ENCODE measurements around the gene PFDN1. TPM values are rescaled to one million over a fixed set of nuclear protein-coding genes. Genes with fewer than 3 reads are reported as not detected.

PFDN1 gene
- total RNA-seq, 1 experiment from 2014 or later = 54.4 TPM

- ATAC-seq (no peak), DNase-seq (ENCODE audit: low read depth, low spot score) (no peak)
- Histone ChIP-seq H3K27ac (ENCODE audit: low read length) (peak overlapping the region; percentile 14), H3K36me3 (ENCODE audit: control insufficient read depth, insufficient read depth, low read length) (no peaks in the 10 kb centered on the region), H3K27me3 (ENCODE audit: control insufficient read depth, insufficient read depth, low read length) (no peaks in the 10 kb centered on the region), H3K4me3 (ENCODE audit: low read depth in 2 of 2, low read length in 2 of 2) (no peak overlapping the region), H3K4me1 (ENCODE audit: control insufficient read depth, insufficient read depth, low read length) (peaks cover 44% of the 10 kb centered on the region), H3K9me3 (ENCODE audit: control insufficient read depth, insufficient read depth, low read depth, low read length) (no peaks in the 10 kb centered on the region)
- BruUV-seq (replicated peaks) = no TSS peak
- CTCF ChIA-PET = interaction anchor here (0.6 to 0.7 kb wide), 3 partner anchors 47 to 82 kb away, joined by 3 to 5 read pairs (median 4); no protein-coding TSS in a partner anchor
- in situ Hi-C loops (cut with HindIII; ENCODE audit: low pct_unique_long_range_greater_than_20kb, low sequenced_read_pairs) = no loop called here
- TF ChIP-seq CTCF (IDR thresholded peaks at IDR 0.05) (no peak), SIN3A (IDR thresholded peaks at IDR 0.05; ENCODE audit: borderline replicate concordance, insufficient read depth, low read depth, low read length) (no peak), TCF7L2 (IDR thresholded peaks at IDR 0.05; ENCODE audit: low read depth, low read length) (no peak), POLR2AphosphoS5 (IDR thresholded peaks at IDR 0.05; ENCODE audit: low read depth, low read length) (no peak)
- TF ChIP-seq, protein P1, sequence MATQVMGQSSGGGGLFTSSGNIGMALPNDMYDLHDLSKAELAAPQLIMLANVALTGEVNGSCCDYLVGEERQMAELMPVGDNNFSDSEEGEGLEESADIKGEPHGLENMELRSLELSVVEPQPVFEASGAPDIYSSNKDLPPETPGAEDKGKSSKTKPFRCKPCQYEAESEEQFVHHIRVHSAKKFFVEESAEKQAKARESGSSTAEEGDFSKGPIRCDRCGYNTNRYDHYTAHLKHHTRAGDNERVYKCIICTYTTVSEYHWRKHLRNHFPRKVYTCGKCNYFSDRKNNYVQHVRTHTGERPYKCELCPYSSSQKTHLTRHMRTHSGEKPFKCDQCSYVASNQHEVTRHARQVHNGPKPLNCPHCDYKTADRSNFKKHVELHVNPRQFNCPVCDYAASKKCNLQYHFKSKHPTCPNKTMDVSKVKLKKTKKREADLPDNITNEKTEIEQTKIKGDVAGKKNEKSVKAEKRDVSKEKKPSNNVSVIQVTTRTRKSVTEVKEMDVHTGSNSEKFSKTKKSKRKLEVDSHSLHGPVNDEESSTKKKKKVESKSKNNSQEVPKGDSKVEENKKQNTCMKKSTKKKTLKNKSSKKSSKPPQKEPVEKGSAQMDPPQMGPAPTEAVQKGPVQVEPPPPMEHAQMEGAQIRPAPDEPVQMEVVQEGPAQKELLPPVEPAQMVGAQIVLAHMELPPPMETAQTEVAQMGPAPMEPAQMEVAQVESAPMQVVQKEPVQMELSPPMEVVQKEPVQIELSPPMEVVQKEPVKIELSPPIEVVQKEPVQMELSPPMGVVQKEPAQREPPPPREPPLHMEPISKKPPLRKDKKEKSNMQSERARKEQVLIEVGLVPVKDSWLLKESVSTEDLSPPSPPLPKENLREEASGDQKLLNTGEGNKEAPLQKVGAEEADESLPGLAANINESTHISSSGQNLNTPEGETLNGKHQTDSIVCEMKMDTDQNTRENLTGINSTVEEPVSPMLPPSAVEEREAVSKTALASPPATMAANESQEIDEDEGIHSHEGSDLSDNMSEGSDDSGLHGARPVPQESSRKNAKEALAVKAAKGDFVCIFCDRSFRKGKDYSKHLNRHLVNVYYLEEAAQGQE (IDR thresholded peaks at IDR 0.05; ENCODE audit: insufficient read depth in 1 of 2, low read depth in 2 of 2, low read length in 1 of 2) = no peak
- intact Hi-C loops (cut with micrococcal nuclease; ENCODE audit: unreplicated experiment) = no loop called here
- POLR2A ChIA-PET = no interaction called here
Measured at GRCh38 chr5:140293849-140294100, 9.1 kb downstream of the PFDN1 start.

- DNase-seq (ENCODE audit: low read depth, low spot score) (no peak), ATAC-seq (no peak)
- H3K9me3 ChIP-seq (ENCODE audit: control insufficient read depth, insufficient read depth, low read depth, low read length) = no peaks in the 10 kb centered on the region
- no TSS peak for BruUV-seq (replicated peaks)
- H3K4me3 ChIP-seq (ENCODE audit: low read depth in 2 of 2, low read length in 2 of 2) = no peak overlapping the region
- ChIA-PET POLR2A (interaction anchor here (0.7 kb wide), 1 partner anchor 61 kb away, joined by 3 read pairs; no protein-coding TSS in a partner anchor), CTCF (interaction anchor here (0.6 to 0.7 kb wide), 4 partner anchors 46 to 92 kb away, joined by 3 to 6 read pairs (median 4); no protein-coding TSS in a partner anchor)
- TF ChIP-seq CTCF (IDR thresholded peaks at IDR 0.05) (no peak), SIN3A (IDR thresholded peaks at IDR 0.05; ENCODE audit: borderline replicate concordance, insufficient read depth, low read depth, low read length) (no peak), TCF7L2 (IDR thresholded peaks at IDR 0.05; ENCODE audit: low read depth, low read length) (no peak), POLR2AphosphoS5 (IDR thresholded peaks at IDR 0.05; ENCODE audit: low read depth, low read length) (no peak)
- TF ChIP-seq, protein P1 (IDR thresholded peaks at IDR 0.05; ENCODE audit: insufficient read depth in 1 of 2, low read depth in 2 of 2, low read length in 1 of 2) = no peak
- H3K27me3 ChIP-seq (ENCODE audit: control insufficient read depth, insufficient read depth, low read length) = no peaks in the 10 kb centered on the region
- intact Hi-C loops (cut with micrococcal nuclease; ENCODE audit: unreplicated experiment) (no loop called here), in situ Hi-C loops (cut with HindIII; ENCODE audit: low pct_unique_long_range_greater_than_20kb, low sequenced_read_pairs) (no loop called here)
- no peaks in the 10 kb centered on the region for H3K36me3 ChIP-seq (ENCODE audit: control insufficient read depth, insufficient read depth, low read length)
- peaks cover 39% of the 10 kb centered on the region for H3K4me1 ChIP-seq (ENCODE audit: control insufficient read depth, insufficient read depth, low read length)
- peak overlapping the region; percentile 14 for H3K27ac ChIP-seq (ENCODE audit: low read length)
Measured at GRCh38 chr5:140293091-140293848, 9.6 kb downstream of the PFDN1 start.
